HG02870 (cell line): ENCODE results near the gene ALG8.
A peak's percentile ranks its signal among the peaks of the same experiment; 100 is the strongest.

Experiments
- ATAC-seq: cut with Tn5 transposase; IDR thresholded peaks from one replicate; pipeline ENCODE4 v1.9.1; 2021; ENCODE audit warnings: mild to moderate bottlenecking, moderate library complexity; ENCODE audit not compliant: unreplicated experiment

Gene ALG8

DNA sequence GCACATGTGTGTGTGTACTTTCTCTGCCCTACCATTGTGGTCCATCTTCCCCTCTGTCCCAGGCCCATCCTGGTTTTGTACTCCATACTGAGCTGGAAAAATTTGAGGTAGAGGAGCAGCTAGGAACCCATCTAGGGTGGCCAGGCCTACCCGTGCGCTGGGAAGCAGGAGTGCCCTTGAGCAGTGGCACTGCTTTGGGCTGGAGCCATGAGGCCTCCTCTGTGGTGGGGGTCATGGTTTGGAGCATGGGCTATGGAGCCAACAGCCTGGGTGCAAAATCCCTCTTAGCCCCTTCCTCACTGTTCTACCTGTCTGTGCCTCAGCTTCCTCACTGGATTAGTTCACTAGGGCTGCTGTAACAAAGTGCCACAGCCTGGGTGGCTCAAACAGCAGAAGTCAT, 21.9 kb upstream of the ALG8 start:
- no peak for ATAC-seq

DNA sequence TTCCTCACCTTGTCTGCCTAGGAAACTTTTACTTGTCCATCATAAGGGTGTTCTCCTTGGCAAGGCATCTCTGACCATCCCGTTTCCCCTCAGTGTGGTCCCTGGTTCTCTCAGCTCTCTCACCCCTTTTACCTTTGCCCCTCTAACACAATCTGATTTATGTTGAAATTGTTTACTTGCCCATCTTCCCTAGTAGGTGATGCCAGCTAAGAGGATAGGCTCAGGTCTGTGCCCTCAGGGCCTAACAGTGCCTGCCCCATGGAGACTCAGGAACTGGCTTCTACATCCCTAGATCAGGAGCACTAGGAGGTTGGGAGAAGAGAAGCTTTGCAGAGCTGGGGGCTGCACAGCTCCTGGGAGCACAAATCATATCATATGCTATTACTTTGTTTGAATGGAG, 21.1 kb upstream of the ALG8 start:
- no peak for ATAC-seq

DNA sequence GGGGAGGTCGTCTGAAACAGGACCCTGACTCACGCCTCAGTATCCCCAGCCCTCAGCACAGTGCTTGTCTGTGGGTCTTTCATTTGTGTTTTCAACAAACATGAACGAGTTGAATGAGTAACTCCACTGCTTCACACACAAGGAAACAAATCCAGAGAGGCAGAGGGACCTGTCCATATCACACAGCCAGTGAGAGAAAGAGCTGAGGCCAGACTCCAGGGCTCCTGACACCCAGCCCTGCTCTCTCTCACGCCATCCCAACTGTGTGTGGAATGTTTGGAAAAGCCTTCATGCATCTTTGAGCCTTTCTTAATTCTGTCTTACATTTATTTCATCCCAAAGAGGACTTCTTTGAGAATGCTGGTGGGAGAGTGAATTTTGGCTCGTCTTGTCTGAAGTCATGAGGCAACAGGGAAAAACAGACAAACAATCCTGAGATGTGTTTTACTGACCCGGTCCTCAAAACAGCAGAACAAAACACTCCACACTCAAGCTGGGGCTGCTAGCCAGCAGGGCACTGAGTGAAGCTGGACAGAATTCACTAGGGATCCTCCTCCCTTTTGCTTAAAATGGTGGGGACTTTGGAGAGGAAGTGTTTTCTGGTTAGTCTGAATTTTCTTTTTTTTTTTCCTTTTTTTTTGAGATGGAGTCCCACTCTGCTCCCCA, 19.7 kb upstream of the ALG8 start:
- ATAC-seq, result no peak

DNA sequence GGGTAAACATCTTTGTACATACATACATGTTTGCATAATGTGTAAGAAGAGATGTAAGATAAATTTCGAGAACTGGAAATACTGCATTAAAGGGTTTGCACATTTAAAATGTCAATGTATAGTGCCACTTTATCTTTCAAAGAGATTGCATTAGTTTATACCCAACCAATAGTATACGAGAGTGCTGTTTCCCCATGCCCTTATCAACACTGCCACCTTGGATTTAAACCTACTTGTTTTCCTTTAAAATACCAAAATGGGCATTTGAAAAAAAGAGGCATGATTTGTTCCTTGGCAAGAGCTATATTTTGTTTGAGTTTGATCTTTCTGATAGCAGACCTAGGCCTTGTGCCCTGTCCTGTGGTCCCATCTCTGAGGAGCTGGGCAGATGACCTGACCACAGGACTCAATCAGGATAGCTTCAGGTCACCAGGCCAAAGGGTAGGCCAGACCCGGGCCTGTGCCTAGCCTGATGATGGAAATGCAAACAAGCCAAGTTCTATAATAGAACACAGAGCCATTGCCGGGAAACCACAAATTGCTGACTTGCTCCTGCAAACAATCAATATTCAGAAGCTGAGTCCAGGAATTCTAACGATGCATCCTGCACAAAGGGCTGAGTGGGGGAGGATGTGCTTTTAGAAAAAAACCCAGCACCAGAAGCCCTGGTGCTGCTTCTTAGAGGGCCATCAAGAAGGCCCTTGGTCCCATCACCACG, 16.9 kb upstream of the ALG8 start:
- ATAC-seq, result no peak

DNA sequence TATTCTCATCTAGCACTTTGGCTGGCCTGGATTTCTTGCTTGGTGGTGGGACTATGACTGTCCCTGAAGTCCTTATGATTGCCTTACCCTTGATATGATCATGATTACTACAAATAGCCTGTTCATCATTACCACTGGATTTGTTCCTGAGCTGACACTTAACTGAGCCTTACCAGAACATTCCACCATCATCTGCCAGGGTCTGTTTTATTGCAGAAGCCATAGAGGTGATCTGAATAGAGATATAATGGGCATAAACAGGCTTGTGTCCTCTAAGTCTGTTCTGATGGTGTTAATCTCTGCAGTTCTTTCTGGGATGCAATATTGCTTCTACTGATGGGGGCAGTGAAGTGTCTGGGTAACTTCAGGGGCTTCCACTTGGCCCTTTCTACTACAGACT, 12.4 kb upstream of the ALG8 start:
- no peak for ATAC-seq

DNA sequence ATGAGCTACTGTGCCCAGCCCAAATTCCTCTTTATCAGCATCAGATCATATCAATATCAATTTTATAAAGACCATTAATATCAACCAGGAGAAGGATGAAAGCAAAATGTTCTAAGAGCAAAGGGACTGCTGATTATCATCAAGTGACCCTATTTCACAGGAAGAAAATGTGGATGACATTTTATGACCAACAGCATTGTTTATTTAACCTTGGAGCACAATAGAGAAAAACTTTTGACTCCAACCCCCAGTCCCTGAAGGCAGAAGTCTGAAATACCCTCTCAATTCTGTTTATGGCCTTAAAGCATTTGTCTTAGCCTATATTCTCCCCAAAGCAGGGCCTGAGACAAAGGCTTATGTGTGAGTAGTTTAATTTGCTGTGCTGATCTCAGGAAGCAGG, 11.3 kb upstream of the ALG8 start:
- ATAC-seq, result no peak

DNA sequence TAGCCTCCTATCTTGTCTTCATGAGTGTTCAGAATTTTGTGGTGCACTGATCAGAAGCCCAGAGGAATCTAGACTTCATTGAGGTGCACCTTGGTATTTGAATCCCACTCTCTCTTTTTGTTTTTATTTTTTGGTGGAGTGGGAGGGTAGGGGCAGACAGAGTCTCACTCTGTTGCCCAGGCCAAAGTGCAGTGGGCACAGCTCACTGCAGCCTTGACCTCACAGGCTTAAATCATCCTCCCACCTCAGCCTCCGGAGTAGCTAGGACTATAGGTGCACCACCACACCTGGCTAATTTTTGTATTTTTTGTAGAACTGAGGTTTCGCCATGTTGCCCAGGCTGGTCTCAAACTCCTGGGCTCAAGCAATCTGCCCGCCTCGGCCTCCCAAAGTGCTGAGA, 10.9 kb upstream of the ALG8 start:
- ATAC-seq, result no peak

DNA sequence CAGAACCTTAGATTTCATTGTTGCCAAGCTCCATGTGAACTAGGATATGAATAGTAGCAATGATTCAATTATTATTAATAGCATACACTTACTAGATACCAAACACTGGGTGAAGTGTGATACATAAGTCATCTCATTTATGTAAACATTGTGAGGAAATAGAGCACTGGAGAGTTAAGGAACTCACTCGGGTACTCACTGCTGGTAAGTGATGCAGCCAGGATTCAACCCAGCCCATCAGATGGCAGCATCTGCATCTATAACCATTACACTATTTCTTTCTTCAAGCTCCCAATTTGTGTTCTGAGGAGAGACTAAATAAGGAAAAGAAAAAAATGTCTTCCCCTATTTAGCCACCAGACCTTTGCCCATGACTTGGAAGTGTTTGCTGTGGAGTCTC, 10.2 kb upstream of the ALG8 start:
- ATAC-seq, result no peak

DNA sequence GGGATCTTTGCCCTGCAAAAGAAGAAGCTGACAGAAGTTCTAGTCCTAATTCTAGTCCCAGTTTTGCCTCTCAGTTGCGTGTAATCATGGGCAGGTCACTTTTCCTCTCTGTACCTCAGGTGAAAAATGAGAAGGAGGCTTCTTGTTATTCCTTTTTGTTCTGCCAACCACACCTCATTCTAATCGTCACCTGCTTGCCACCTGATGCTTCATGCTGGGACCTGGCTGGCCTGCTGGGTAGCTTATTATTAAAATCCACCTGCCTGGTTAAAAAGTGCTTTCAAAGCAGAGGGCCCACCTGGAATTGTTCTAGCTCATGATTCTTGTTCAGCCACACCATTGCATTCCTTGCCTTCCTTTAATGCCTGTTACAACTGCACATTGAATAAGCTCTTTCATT, 8.4 kb upstream of the ALG8 start:
- ATAC-seq, result no peak

DNA sequence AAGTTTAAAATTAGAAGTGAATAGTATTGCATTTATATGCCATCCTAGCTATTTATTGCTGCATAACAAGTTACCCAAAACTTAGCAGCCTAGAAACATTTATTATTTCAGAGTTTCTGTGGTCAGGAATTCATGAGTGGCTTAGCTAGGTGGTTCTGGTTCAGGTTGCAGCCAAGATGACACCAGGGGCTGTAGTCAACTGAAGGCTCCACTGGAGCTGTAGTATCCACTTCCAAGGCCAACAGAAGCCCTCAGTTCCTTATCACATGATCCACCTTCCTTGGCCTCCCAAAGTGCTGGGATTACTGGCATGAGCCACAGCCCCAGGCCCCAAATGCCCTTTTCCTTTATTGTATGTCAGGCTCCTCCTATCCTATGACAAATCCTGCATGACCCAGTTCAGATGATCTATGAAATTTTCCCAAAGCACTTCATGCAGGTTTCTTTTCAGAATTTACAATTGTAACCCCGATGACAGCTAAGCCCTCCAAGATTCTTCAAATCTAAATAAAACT, 6.1 kb upstream of the ALG8 start:
- ATAC-seq, result no peak

DNA sequence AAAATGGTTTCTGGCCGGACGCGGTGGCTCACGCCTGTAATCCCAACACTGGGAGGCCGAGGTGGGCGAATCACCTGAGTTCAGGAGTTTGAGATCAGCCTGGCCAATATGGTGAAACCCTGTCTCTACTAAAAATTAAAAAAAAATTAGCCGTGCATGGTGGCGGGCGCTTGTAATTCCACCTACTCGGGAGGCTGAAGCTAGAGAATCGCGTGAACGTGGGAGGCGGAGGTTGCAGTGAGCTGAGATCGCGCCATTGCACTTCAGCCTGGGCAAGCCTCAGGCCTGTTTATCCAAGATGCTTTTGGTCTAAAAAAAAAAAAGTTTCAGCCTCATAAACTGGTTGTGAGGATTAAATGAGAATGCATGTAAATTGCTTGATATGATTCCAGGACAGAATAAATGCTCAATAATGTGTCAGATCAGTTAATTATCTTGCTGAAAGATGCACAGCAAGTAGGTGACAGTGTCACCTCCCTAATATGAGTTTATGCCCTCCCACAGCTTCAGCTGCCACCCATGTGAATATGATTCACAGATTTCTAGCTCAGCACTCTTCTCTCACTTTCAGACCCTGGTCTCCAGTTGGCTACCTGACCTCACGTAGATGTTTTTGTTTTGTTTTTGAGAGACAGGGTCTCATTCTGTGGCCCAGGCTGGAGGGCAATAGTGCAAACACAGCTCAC, 1.1 kb upstream of the ALG8 start:
- no peak for ATAC-seq

DNA sequence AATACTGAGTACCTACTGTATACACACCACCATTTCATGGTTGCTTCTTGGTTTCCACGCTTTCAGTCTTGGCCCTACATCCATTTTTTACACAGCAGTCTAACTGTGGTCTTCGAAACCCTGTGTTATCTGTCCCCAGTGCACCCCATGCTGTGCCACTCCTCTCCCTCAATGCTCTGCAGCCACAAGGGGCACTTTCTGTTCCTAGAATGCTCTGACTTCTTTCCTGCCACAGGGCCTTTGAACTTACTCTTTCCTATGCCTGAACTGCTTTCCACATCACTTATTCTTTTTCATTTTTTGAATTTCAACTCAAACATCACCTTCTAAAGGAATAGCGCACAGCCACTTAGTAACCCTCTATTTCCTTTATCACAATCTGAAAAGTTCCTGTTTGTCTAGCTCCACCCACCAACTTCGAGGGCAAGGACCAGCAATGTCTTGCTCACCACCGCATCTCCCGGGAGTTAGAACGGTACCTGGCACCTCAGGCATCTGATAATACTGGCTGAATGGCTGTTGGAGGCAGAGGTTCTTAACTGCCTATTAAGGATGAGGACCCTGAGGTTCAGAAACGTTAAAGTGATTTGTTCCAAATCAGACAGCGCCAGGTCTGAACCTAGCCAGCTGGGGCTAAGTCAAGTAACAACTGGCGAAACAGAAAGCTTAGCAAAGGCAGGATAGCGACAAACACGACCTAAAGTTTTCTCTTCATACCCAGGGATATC, 568 bp downstream of the ALG8 start:
- peak; percentile 15 for ATAC-seq

DNA sequence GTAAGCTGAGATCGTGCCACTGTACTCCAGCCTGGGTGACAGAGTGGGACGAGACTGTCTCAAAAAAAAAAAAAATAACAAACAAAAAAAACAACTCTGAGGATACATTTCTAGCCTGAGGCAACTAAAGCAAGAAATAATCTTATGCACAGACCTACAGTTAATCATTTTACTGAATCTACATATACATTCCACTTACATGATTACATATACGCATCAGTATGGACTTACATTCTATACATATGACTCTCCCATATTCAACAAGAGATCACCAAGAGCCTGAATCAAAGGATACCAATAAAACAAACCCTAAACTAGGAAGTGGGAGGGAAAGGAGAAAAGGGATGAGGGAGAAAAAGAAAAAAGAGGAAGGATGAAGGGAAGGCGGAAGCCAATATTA, 1.1 kb downstream of the ALG8 start:
- ATAC-seq, result no peak

DNA sequence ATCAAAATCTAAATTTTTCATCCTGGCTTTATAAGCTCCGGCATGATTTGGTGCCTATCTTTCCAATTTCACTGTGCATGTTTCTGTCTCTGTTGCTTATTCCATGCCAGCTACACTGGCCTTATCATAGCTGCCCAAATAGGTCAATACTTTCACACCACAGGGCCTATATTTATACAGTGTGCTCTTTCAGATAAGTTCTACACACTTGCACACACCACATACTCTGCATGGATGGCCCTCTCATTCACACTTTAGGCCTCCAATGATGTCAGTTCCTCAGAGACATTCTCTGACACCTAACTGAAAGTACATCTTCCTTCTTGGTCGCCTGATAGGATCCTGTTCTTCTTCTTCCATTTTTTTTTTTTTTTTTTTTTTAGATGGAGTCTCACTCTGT, 7.0 kb downstream of the ALG8 start:
- no peak for ATAC-seq

DNA sequence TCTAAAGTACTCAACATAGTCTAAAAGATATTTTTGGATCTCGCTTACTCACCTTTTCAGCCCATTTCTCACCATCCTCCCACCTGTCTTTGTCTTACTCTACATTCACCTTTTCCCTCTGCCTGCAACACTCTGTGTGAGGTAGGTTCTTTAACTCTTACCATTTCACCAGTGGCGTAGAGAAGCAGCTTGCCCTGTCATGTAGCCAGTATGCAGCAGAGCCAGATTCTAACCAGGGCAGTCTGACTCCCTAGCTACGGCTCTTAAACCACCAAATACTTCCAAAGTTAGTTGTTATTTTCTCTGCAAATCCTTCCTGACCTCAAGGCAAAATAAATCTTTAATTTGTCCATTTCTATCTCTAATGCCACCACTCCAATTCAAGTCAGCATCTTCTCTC, 7.5 kb downstream of the ALG8 start:
- no peak for ATAC-seq

DNA sequence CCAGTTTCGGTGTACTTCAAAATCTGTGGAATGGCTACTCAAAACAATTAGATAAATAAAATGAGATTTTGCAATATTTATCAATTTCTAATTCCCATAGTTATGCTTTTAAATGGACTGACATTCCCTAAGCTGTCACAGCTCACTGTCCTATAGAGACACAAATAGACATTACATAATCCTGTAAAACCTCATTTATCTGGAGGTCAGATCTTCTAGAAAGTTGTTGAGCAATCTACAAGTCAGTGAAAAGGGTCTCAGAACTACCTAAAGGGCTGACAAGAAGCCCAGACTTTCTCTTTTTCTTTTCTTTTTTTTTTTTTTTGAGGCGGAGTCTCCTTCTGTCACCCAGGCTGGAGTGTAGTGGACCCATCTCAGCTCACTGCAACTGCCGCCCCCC, 12.0 kb downstream of the ALG8 start:
- no peak for ATAC-seq

DNA sequence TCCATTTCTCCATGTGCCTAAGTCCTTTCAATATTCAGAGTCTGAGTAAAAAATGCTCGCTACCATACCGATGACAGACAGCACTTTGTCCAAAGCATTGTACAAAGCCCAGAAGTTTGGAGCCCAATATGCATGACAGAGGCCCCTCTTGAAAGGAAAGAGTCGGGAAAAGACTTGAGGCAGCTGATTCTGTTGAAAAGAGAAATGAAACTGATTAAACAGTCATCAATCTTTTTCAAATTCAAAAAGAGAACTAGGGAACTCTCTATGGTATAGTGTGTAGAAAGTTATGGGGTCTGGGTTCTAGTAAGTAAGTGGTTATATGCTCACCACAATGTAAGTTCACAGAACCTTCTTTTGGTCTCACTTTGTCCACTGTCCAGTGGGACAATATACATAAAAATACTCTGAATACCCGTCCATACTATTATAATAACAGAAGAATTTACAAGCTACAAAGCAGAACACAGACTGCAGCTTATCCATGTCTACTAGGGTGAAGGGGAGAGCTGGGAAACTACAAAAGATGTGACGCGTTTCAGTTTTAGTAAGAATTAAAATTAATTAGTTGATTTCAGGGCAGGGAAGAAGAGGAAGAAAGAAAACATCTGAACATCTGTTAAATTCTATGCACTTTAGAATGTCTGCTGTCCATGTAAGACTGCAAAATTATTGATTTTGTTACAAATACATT, 26.7 kb downstream of the ALG8 start:
- ATAC-seq, result peak; percentile 87

DNA sequence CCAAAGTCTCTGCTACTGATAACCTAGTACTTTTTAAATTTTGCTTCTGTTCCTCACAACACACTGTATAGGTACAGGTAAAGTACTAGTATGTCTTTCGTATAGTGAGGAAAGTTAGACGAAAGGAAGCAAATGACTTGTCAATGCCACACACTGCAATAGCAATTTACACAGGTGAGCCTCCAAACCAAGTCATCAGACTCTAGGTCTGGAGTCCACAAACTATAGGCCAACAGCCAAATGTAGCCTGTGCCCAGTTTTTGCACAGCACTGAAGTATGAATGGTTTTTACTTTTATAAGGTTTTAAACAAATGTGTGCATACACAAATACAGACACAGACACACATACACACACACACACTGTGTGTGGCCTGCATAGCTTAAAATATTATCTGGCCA, 28.1 kb downstream of the ALG8 start:
- no peak for ATAC-seq

DNA sequence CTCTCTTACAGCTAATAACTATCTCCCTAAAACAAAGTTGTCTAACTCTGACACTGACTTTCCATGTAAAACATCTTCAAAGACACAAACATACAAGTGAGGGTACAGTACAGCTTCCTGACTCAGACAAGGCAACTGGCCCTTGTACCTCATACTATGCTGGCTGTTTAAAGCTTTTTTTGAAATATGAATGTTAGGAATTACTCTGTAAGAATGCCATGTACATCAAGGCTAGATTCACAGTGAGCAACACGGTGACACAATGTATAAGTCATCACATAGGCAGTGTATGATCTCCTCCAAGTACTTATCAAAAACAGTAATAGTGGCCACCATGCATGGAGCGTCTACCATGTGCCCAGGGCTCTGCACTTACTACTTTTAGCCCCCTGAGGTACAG, 28.6 kb downstream of the ALG8 start:
- ATAC-seq, result no peak

DNA sequence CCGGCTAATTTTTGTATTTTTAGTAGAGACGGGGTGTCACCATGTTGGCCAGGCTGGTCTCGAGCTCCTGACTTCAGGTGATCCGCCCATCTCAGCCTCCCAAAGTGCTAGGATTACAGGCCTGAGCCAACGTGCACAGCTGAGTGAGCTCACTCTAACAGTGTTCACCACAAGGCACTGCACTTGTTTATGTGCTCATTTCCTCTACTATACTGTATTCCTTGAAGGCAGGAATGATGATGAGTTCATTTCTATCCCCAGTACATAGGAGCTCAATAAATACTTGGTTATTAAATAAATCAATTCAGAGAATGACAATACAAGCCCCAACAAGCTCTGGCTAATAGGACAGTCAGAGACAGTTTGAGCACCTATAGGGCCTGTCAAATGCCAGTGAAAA, 29.1 kb downstream of the ALG8 start:
- no peak for ATAC-seq
